UCSD-AML1 (cell line): ENCODE data around the gene TRIO.
A peak's percentile ranks its signal among the peaks of the same experiment; 100 is the strongest.

Experiments used
- DNase-seq: peaks from one replicate; lab custom pipeline; 2025; ENCODE audit not compliant: unreplicated experiment; lab: John Stamatoyannopoulos, UW

TRIO gene

DNA sequence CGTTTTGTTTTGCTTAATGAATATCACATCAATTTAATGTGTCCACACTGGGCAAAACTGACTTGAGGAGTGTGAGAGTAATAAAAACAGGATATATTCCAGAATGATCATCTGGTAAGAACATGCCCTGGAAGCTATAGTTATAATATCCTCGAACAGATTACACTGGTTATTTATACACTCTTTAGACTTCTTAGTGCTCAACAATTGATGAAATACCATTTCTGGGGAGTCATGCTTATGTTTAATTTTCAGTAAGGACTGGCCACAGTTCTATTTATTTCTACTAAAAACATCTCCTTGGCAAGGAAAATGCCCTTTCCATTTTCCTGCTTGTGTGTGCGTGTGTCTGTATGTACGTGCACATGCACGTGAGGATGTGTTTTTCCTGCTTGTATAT is 205.0 kb downstream of the TRIO start:
- DNase-seq: no peak

GRCh38 chr5:14349029-14349428 is 205.9 kb downstream of the TRIO start:
- no peak for DNase-seq

GRCh38 chr5:14351086-14351661 is 208.0 kb downstream of the TRIO start:
- peak; percentile 29 for DNase-seq

DNA sequence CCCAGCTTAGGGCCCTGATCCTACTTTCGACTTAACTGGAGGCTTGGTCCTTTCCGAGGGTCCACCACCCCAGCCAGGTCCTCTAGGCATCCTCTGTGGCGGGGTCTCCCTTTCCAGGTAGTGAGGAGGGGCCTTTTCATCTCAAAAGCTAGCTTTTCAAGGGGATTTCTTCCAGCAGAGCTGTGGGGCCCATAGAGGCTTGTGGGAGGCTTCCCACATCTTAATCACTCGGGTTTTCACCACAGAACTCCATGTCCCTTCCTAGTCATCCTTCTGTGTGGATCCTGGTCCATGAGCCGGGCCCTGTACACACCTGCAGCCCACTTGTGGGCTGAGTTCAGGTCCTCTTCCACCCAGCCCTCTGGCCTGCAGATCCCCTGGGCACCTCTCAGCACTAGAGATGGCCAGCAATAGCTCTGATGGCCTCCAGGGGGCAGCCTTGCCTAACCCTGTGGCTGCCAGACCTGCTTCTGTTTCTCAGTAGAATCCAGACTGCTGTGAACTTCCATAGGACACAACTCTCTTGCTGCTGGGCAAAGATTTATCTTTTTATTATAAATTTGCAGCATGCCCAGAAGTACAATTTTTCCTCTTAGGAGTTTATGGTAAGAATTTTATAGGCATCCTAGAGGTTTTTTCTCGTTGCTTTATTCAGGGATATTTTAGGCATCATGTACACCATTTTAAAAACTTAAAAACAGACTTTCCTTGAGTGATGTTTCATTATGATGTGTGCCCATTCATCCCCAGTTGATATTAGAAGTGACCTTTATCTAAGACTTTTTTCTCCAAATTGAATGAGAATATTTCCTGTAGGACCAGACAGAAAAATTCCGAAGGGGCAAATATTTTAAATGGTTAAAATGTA is 208.9 kb downstream of the TRIO start:
- DNase-seq: peak; percentile 64

DNA sequence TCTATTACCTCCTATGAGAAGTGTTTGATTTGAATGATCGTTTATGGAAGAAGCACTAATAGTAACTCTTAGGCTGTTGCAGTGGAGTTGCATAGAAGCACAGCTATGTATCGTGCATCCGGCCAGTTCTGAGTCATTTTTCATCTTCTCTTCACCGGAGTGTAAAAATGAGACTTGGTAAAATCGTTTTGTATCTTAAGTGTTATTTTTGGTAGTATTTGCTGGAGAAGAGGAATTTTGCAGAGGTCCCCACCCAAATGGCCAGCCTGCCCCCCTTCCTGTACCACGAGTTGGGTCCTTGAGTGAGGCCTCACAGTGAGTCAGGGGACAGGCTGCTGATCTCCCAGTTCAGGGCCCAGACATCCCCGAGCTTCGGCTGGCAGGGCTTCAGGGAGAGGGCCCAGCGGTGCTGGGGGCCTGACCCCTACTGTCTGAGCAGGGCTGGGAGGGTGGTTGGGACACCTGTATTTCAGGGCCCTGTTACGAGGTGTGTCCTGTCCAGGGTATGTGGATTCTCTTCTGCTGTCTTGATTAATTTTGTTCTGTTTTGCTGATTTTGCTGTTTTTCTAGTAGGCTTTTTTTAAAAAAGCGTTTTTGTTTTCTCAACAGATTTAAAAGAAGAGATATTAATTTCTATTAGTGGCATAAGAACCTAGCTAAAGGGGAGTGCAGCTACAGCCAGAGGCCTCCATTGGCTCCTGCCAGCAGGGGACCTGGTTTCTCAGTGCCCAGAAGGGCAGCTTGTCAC is 210.8 kb downstream of the TRIO start:
- no peak for DNase-seq

DNA sequence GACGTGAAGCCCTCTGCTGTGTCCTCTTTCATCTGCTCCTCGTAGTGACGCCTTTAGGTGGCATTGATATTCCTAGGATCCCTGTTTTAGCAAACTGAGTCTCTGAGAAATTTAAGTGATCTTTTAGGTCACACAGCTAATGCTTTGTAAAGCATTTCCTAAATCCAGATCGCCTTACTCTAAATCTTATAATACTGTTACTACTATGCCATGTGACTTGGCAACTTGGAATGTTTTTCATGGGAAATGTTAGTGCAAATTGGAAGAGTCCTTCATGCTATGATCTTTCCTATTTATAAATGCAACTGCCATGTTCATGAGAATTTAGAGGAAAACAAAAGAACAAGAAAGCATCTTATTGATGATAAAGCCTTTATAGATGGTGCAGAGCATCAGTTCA is 212.2 kb downstream of the TRIO start:
- no peak for DNase-seq

GRCh38 chr5:14356305-14356704 is 213.2 kb downstream of the TRIO start:
- no peak for DNase-seq

- no peak for DNase-seq
These were observed 214.3 kb downstream of the TRIO start for GRCh38 chr5:14357441-14357840.

- DNase-seq: no peak
These were observed 214.7 kb downstream of the TRIO start for GRCh38 chr5:14357851-14358250.

GRCh38 chr5:14358536-14358935 is 215.4 kb downstream of the TRIO start:
- no peak for DNase-seq

- DNase-seq: no peak
These were observed 216.2 kb downstream of the TRIO start for GRCh38 chr5:14359069-14360043.

DNA sequence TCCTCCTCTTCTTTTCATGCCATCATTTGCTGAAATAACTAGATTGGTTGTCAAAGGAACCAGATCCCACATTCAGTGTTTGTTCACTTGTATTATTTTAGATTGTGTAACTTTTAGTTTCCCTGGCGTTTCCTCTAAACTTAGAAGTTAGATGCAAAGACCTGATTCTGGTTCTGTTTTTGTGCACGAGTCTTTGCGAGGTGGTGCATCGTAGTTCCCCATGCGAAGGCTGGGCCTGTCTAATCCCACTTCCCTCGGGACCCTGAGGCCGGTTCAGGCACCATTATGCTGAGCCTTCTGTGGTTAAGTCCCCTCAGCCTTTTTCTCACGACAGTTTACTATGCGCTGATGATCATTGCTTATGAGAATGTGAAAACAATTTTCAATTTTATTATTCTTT is 219.3 kb downstream of the TRIO start:
- no peak for DNase-seq

DNA sequence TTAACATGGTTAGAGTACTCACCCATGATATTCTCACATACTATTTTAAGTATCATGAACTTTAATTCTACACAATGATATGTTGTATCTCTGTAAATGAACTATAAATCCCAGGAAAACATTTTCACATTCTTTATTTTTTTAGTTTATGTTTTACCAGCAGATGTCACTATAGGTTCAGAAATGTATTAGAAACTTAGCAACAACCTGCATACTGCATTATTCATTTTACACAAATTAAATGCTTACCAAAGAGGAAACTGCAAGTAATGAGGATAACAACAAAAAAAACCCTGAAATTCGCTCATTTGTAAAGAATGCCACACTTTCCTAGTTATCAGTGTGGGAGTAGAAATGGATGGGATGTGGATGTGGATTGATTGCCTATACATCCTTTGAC is 221.0 kb downstream of the TRIO start:
- DNase-seq: no peak

- no peak for DNase-seq
These were observed 221.7 kb downstream of the TRIO start for GRCh38 chr5:14364576-14365472.

DNA sequence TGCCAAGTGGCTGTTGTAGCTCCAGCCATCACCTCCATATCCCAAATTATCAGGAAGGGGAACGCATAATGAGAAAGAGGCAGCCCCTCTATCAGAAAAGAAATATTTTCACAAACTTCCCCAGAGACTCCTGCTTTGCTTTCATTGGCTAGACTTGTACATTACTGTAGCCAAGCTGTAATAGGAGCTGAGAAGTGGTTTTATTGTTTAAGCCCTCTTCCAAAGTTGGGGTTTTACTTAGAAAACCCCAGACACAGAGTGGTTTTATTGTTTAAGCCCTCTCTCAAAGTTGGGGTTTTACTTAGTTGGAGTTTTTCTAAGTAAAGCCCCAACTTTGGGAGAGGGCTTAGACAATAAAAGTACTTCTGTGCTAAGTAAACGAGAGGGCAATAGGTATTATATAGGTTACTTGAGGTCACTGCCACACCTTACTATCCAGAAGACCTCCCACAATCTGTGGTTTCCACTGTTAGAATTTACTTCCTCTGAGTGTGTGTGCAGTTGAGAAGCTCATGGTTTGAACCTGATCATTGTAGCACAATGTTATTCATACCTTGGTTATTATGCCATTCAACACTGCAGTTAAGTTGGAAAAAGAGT is 222.8 kb downstream of the TRIO start:
- DNase-seq: no peak

DNA sequence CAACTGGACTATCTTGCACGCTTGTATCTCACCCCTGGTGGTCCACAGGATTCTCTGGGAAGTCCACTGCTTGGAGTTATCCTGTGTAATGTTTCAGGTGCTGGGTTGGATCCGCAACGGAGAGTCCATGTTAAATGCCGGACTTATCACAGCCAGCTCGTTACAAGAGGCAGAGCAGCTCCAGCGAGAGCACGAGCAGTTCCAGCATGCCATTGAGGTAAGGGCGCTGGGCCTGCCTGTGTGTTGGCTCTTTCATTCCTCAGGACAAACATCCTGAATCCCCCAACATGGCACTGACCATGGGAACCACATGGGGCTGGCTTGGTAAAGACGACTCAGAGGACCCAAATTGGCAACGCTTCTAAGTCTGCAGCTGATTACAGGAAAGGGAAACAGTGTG is 223.6 kb downstream of the TRIO start:
- DNase-seq: no peak

DNA sequence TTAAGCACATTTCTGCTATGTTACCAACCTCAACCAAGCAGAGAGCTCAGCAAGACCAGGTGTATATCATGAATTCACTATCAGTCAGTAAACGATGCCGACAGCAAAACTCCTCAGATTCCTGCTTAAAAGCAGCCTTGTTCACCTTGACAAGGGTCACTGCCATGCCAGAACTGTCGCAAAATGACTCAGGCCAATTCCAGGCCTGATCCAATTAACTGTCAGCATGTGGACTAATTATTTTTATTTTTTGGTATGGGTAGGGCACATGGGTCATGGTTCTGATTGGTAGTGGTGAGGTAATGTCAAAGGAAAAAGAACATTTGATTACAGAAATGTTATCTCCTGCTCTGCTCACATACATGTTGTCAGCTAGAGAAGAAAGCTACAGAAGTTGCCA is 224.2 kb downstream of the TRIO start:
- DNase-seq: no peak

DNA sequence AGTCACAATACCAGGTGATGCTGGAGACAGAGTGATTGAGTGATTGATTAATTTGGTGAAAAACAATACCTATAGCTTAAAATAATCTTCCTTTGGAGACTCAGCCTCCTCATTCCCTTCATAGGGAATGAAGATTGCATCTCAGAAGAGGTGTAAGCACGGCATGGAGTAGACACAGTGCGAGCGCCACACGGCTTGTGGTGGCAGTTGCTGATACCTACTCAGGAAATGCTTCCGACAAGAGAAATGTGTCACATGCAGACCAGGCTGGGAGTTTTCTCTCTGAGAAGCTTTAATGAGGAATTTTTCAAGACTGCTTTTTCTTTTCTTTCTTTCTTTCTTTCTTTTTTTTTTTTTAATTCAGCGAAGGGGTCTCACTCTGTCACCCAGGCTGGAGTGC is 226.6 kb downstream of the TRIO start:
- no peak for DNase-seq

- DNase-seq: no peak
These were observed 227.2 kb downstream of the TRIO start for GRCh38 chr5:14370386-14370785.
